GM18907 (cell line): ENCODE data around the gene WDR1.

Experiments
- ATAC-seq: cut with Tn5 transposase; IDR thresholded peaks from one replicate; pipeline ENCODE4 v1.9.1; 2021; ENCODE audit warnings: mild to moderate bottlenecking, moderate library complexity; ENCODE audit not compliant: unreplicated experiment

WDR1 gene

GRCh38 chr4:10086506-10087120, 30.0 kb downstream of the WDR1 start:
- no peak for ATAC-seq

- no peak for ATAC-seq
Observed at GRCh38 chr4:10085828-10086505, 30.6 kb downstream of the WDR1 start.

- ATAC-seq, result no peak
Observed at GRCh38 chr4:10085386-10085785, 31.2 kb downstream of the WDR1 start.

DNA sequence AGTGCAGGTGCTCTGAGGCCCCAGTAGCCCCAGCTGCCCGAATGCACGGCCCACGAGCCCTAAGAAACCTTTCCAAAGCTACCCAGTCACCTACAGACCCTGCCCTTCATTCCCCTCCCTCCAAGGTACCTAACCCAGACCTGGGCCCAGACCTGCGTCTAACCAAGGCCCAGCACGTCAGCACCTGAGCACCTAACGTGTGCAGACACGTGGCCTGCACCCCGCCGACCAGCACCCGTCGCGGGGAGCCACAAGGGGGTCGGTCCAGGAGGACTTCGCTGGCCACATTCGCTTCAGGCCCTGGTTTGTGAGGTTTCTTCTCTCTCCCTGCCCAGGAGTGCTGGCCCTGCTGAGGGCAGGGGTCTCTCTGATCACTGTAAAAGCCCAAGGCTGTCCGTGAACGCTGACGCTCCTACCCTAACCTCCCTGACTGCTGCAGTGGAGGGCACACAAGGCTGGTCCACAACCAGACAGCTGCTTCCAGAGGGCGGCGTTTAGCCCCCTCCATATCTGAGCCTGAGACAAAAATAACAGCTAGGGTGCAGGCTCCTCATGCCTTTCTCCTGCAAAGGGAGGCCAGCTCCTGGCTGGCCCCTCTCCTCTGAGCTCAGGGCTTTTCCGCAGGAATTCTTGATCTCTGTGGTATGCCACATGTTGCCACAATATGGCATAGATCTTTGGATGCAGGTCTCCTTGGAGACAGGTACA, 31.8 kb downstream of the WDR1 start:
- ATAC-seq, result no peak

DNA sequence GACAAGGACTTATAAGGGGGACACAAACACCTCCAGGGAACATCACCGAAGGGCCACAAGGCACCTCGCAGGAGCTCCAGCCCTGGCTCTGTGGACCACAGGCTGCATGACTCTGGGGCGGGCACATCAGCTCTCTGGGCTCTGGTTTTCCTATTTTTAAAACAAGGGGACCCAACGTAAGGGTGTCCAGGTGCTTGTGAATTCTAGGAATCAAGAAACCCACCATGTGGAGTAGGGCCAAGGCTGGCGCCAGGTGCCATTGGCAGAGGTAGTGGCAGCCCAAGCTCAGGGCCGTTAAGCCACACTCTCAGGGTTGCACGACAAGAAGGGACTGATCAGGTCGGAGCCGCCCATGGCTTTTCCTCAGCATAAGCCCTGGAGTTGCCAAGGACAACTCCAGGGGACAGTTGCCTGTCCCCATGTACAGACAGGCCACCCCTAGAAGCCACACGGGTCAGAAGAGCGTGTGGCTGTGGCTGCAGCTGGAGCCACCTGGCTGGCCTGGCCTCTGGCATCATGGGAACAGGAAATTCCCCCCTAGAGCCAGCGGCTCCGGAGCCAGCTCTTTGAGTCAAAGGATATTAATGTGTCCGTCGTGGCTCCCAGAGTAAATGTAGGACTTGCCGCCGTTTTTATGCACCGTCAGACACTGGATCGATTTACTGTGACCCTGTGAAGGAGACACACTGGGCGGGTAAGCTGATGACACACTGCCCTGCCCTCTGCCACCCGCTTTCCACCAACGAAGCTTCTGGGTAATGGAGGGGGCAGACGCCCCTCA, 32.5 kb downstream of the WDR1 start:
- ATAC-seq, result no peak

DNA sequence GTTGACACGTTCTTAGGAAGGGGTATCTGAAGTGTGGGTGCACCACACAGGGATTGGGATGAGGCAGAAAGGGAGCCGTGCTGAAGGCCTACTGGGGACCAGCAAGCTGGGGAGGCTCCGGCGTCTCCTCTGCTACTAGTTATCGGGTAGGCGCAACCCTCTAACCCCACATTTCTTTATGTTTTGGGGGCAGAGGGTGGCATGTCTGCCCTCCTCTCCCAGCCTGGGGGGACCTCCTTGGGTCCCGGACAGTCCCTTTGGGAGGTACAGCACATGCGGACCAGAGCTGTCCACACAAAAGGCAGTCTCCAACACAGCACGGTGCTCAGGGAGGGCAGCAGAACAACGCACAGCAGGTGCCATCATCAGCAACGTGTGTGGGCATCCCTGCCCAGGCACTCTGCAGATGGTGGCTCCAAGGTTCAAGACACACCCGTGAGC, 33.2 kb downstream of the WDR1 start:
- ATAC-seq, result no peak

DNA sequence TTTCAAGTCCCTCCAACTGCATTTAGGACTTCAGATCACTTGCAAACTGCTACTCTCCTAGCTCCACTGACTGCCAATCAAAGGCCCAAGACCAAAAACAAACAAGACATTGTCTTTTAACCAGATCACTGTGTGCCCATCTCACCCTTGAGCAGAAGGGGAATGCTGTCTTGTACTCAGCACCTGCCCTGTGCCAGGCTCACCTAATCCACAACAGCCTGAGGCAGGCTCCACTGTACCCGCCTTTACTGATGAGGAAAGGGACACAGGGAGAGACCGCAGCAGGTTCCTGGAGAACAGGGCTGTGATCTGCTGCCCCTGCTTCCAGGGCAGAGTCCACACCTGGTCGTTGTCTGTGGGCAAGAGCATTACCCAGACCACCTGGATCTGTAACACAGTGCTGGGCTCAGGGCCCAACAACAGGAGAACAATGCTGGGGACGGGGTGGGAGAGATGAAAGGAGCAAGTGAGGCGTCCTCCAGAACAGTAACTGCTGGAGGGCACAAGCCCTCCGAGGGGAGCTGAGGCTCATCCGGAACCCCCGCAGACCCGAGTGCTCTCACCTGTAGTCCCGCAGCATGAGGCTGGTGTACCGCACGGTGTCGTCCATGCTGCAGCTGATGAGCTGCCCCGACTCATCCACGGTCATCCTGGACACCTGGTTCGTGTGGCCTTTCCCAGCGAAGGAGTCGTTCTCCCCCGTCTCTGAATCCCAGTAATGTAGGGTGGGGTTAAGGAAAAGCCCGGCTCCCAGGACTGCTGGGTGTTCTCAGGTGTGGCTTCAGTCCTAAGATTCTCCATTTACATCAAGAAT, 33.9 kb downstream of the WDR1 start:
- ATAC-seq, result no peak

DNA sequence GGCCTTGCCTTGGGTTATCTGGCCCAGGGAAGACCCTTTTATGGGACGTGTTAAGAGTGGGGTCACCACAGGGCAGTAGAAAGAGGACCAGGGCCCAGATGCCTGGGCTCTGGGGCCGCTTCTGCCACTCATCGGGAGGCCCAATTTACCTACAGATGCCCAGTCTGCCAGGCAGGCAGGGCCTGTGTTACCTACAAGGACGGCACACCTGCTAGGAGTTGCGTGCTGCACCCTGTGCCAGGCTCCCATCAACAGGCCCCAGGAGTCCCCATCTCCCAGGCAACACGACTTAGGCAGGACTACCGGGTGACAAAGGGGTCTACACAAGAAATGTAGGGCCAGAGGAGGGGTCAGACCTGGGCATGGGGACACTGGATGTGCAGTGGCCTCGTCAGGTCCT, 34.6 kb downstream of the WDR1 start:
- ATAC-seq, result no peak

DNA sequence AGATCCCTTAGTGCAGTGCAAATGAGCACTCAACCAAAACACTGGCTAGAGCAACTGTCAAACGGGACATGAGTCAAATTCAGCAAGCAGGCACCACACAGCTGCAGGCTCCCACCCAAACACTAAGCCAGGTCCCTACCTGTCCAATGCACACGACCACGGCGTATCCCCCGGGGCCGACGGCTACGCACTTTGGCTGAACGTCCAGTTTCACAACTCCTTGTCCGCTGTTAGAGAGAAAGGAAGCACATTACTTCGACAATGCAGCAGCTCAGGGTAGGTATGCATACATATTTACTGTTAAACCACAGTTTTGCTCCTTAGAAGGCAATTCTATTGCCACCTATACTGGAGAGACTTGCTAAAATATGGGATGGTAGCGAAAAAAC, 35.4 kb downstream of the WDR1 start:
- ATAC-seq, result no peak

DNA sequence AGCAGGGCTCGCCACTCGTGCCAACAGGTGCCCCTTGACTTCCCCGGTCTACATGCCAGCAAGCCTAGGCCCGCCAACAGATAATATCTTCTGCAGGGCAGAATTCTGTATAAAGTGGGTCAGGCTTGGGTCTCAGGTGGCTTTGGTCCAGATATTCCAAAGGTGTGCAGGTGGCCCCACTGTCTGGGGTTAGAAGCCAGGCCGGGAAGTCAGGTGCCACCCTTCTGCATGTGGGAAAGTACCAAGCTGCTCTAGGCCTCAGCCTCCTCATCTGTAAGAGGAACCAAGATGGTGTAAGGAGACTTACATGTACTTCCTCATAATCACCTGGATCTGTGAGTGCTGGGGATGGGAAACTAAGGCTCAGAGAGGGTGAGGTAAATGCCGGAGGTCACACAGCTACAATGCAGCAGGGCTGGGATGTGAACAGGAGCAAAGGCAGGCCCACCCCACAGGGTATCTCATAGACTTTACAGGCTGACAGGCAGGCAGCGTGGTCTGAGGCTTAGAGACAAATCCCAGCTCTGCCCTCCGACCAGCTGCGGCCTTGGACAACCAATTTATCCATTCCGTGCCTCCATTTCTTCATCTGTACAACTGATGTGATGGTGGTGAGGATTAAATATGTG, 35.9 kb downstream of the WDR1 start:
- ATAC-seq, result no peak

DNA sequence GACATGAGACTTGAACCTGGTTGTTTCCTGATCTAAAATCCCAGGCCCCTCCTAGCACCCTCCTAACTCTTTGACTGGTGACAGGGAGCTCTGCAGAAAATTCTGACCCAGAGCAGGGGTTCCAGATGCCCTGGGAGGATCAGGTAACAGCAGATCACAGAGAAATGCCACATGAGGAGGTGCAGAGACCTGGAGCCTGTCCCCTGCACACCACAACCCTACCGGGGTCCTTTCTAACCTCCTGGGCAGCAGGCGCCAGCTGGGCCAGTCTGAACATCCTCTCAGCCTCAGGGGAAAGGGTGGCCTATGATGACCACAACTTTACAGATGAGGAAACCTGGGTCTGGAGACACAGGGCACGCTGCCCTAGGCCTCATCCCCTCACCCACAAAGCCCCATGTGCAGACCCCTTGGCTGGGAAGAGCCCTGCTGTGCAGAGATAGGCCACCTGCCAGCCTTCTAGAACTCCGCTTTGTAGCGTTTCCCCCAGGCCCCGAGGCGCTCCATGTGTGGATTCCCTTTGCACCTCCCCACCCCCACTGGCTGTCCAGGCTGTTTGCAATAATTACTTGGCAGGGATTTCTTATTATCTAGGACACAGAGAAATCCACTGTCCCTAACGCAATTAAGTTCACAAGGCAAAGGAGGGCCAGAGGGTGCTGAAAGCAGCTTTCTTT, 36.5 kb downstream of the WDR1 start:
- no peak for ATAC-seq

DNA sequence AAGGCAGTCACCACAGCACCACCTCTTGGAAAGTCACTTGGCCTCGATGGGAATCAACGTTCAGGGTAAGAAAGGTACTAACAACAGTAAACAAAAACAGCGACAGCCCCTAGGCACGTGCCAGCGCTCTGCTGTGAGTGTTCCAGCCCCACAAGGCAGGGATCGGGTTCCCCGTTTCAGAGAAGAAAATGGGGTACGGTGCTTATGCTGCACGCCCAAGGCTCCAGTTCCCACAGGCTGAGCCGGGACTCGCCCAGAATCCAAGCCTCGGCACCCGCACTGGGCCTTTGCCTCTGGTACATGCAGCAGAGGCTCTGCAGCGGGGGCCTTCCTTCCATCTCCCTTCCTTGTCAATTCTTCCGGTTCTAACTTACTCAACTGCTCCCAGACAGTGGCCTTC, 37.3 kb downstream of the WDR1 start:
- ATAC-seq, result no peak

DNA sequence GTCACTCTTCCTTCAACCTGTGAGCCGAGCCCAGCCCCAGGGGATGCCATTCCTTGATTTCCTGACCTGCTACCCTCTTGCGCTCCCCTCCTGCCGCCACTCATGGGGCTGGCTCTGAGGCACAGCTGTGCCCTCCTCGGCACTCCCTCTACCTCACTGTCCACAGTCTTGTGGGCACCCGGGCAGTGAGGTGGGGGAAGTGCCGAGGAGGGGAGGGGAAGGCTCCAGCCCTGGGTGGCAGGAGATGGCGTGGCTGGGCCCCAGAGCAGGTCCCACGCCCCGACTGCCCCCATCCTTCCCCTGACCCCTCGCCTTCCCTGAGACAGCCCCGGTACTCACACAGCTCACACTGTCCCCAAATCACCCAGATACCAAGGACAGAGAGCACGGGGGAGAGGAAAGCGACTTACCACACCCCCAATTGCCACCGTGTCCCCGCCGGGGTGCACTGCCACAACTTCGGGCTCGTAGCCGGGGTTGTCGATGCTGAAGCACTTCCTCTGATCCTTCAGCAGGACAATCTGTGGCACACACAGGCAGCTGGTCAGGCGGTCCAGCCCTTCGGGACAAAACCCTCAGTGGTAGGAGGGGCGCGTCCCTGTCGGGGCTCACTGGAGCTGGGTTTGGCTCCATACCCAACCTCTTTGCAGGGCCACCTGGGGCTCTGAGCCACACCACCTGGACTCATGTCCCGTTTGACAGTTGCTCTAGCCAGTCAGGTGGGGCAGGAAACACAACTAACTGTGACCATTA, 37.9 kb downstream of the WDR1 start:
- no peak for ATAC-seq

- no peak for ATAC-seq
Observed at GRCh38 chr4:10077483-10078335, 38.9 kb downstream of the WDR1 start.

DNA sequence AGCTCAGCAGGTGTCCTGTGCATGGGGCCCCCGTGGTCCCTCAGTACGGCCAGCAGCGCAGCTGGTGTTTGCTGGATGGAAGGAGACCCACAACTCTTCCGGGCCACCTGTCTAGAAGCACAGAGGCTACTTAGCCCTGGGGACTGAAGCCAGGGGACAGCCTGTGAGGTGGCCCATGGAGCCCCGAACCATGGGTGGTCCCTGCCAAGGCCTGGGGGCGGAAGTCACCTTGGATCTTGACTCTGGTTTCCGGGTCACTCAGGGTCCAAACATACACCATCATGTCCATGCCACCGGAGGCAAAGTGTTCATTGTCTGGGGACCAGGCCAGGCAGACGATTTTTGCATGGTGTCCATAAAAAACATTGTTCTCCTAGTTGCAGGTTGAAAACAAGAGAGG, 39.5 kb downstream of the WDR1 start:
- ATAC-seq, result no peak

DNA sequence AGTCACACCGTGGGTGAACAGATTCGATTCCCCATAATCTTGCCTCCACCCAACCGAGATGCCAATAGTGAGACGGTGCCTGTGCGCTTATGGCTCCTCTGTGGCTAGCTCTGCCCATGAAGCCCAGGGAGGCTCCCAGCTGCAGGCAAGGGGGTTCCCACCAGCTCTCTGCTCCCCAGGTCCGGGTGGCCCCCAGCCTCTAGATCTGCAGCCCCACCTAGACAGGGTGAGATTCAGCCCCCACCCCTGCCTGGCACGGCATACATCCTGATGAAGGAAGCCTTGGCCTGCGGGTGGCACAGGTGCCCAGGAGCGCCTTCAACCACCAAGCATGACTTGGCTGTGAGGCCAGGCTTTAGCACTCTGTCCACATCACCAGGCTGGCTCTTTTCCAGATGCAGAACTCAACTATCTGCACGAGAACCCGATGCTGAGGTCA, 40.6 kb downstream of the WDR1 start:
- no peak for ATAC-seq

- ATAC-seq, result no peak
Observed at GRCh38 chr4:10075158-10075863, 41.3 kb downstream of the WDR1 start.
